COR-L47 (cell line): ENCODE data around the gene SLAMF6.
"Not testable (repeated sequence)": the region's sequence is repeated elsewhere in the genome, so short reads cannot be mapped to it uniquely, and the experiment has no call there.

Experiments
- DNase-seq: peaks from one replicate; lab custom pipeline; 2025; lab: John Stamatoyannopoulos, UW

Gene SLAMF6

GRCh38 chr1:160522622-160523345 lies at the start of gene SLAMF6:
Gene SLAMF6 (minus strand): TSS chr1:160523255. CDS start chr1:160523192, 63 bp downstream.
- DNase-seq, result no peak

GRCh38 chr1:160570840-160571239 lies 47.8 kb upstream of the SLAMF6 start:
- DNase-seq, result no peak

GRCh38 chr1:160569806-160570205 lies 46.8 kb upstream of the SLAMF6 start:
- DNase-seq, result no peak

GRCh38 chr1:160567858-160568682 lies 45.0 kb upstream of the SLAMF6 start:
- DNase-seq, result no peak

GRCh38 chr1:160567341-160567740 lies 44.3 kb upstream of the SLAMF6 start:
- DNase-seq, result no peak

GRCh38 chr1:160565564-160565963 lies 42.5 kb upstream of the SLAMF6 start:
- no peak for DNase-seq

GRCh38 chr1:160563230-160563629 lies 40.2 kb upstream of the SLAMF6 start:
- not testable (repeated sequence) for DNase-seq

- not testable (repeated sequence) for DNase-seq
Observed at GRCh38 chr1:160562745-160563144, 39.7 kb upstream of the SLAMF6 start.

GRCh38 chr1:160560806-160561205 lies 37.8 kb upstream of the SLAMF6 start:
- no peak for DNase-seq

GRCh38 chr1:160560045-160560705 lies 37.1 kb upstream of the SLAMF6 start:
- DNase-seq, result no peak

- not testable (repeated sequence) for DNase-seq
Observed at GRCh38 chr1:160559437-160559836, 36.4 kb upstream of the SLAMF6 start.

- no peak for DNase-seq
Observed at GRCh38 chr1:160558660-160559380, 35.8 kb upstream of the SLAMF6 start.

GRCh38 chr1:160553778-160554177 lies 30.7 kb upstream of the SLAMF6 start:
- no peak for DNase-seq

GRCh38 chr1:160552425-160552824 lies 29.4 kb upstream of the SLAMF6 start:
- no peak for DNase-seq

GRCh38 chr1:160550572-160551034 lies 27.5 kb upstream of the SLAMF6 start:
- no peak for DNase-seq

- DNase-seq, result no peak
Observed at GRCh38 chr1:160549665-160550006, 26.6 kb upstream of the SLAMF6 start.

GRCh38 chr1:160548960-160549664 lies 26.1 kb upstream of the SLAMF6 start:
- DNase-seq, result no peak

GRCh38 chr1:160548183-160548582 lies 25.1 kb upstream of the SLAMF6 start:
- DNase-seq, result no peak

- no peak for DNase-seq
Observed at GRCh38 chr1:160547422-160547821, 24.4 kb upstream of the SLAMF6 start.

GRCh38 chr1:160546942-160547341 lies 23.9 kb upstream of the SLAMF6 start:
- DNase-seq, result no peak

- DNase-seq, result no peak
Observed at GRCh38 chr1:160544647-160545046, 21.6 kb upstream of the SLAMF6 start.
